KMS-11 (cell line): ENCODE data around the gene TRAPPC3L.

Experiments
- H2AFZ ChIP-seq: fragments of 200-600 bp; sonication (generic); 2 replicates; pipeline ENCODE4 v1.6.1; 2016; ENCODE audit warnings: antibody characterized with exemption, mixed run types, low read depth
- H3K27ac ChIP-seq: fragments of 200-600 bp; sonication (generic); 2 replicates; pipeline ENCODE4 v1.6.1; 2016; ENCODE audit warnings: mild to moderate bottlenecking, mixed run types
- H3K27me3 ChIP-seq: fragments of 200-600 bp; sonication (generic); 2 replicates; pipeline ENCODE4 v1.6.1; 2017; ENCODE audit warnings: mild to moderate bottlenecking, low read depth, mixed run types, moderate library complexity; ENCODE audit not compliant: insufficient read depth
- H3K36me3 ChIP-seq: fragments of 200-600 bp; sonication (generic); 2 replicates; pipeline ENCODE4 v1.6.1; 2017; ENCODE audit warnings: mild to moderate bottlenecking, mixed run types; ENCODE audit not compliant: insufficient read depth
- H3K4me1 ChIP-seq: fragments of 200-600 bp; sonication (generic); 2 replicates; pipeline ENCODE4 v1.6.1; 2016; ENCODE audit warnings: mild to moderate bottlenecking, low read depth, mixed run types; ENCODE audit not compliant: poor library complexity, severe bottlenecking
- H3K4me2 ChIP-seq: fragments of 200-600 bp; sonication (generic); 2 replicates; pipeline ENCODE4 v1.7.0; 2016; ENCODE audit warnings: mild to moderate bottlenecking, mixed run types
- H3K4me3 ChIP-seq: fragments of 200-600 bp; sonication (generic); IDR thresholded peaks from 2 replicates; pipeline ENCODE4 v1.6.1; 2017; ENCODE audit warnings: low read depth, low read length, mixed read lengths; ENCODE audit not compliant: insufficient read depth
- H3K79me2 ChIP-seq: fragments of 200-600 bp; sonication (generic); 2 replicates; pipeline ENCODE4 v1.6.1; 2016; ENCODE audit warnings: low read depth, mixed run types; ENCODE audit not compliant: insufficient read depth
- H3K9ac ChIP-seq: fragments of 200-600 bp; sonication (generic); 2 replicates; pipeline ENCODE4 v1.6.1; 2016; ENCODE audit warnings: mild to moderate bottlenecking, mixed run types
- H4K20me1 ChIP-seq: fragments of 200-600 bp; sonication (generic); 2 replicates; pipeline ENCODE4 v1.6.1; 2016; ENCODE audit warnings: mild to moderate bottlenecking, mixed run types; ENCODE audit not compliant: insufficient read depth
- TF ChIP-seq, protein P1 (sequence below): fragments of 200-600 bp; sonication (generic); conservative IDR thresholded peaks from 2 replicates; pipeline ENCODE4 v1.6.1; 2017; ENCODE audit warnings: low read depth, mild to moderate bottlenecking, antibody characterized with exemption, low read length, moderate library complexity, mixed read lengths

TRAPPC3L gene

GRCh38 chr6:116463301-116463700, 82.2 kb downstream of the TRAPPC3L start:
- TF ChIP-seq, protein P1, sequence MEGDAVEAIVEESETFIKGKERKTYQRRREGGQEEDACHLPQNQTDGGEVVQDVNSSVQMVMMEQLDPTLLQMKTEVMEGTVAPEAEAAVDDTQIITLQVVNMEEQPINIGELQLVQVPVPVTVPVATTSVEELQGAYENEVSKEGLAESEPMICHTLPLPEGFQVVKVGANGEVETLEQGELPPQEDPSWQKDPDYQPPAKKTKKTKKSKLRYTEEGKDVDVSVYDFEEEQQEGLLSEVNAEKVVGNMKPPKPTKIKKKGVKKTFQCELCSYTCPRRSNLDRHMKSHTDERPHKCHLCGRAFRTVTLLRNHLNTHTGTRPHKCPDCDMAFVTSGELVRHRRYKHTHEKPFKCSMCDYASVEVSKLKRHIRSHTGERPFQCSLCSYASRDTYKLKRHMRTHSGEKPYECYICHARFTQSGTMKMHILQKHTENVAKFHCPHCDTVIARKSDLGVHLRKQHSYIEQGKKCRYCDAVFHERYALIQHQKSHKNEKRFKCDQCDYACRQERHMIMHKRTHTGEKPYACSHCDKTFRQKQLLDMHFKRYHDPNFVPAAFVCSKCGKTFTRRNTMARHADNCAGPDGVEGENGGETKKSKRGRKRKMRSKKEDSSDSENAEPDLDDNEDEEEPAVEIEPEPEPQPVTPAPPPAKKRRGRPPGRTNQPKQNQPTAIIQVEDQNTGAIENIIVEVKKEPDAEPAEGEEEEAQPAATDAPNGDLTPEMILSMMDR, result no peak

DNA sequence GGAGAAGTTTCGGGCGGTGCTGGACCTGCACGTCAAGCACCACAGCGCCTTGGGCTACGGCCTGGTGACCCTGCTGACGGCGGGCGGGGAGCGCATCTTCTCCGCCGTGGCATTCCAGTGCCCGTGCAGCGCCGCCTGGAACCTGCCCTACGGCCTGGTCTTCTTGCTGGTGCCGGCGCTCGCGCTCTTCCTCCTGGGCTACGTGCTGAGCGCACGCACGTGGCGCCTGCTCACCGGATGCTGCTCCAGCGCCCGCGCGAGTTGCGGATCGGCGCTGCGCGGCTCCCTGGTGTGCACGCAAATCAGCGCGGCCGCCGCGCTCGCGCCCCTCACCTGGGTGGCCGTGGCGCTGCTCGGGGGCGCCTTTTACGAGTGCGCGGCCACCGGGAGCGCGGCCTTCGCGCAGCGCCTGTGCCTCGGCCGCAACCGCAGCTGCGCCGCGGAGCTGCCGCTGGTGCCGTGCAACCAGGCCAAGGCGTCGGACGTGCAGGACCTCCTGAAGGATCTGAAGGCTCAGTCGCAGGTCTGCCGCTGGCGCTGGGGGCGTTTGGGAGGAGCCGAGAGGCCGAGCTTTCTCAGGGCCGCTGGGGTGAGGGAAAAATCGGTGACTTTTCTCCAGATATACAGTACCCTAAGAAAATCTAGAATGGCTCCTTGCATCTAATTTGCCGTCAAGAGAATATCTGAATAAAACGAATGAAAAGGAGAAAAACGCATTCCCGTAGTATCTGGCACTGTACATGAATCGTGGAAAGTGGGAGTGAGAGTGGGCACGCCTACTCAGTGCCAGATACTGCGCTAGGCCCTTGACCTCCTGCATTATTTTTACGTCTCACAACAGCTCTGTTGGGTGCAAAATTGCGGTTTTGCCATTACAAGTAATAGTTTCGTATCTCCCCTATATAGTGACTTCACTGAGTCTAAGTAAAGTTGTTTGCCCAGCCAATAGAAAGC, 83.3 kb downstream of the TRAPPC3L start:
- TF ChIP-seq, protein P1, result no peak
- Histone ChIP-seq H3K4me2 (no peak overlapping the region), H3K27ac (no peak overlapping the region), H3K79me2 (no peaks in the 10 kb centered on the region), H2AFZ (no peak overlapping the region), H3K4me1 (no peaks in the 10 kb centered on the region), H3K36me3 (no peaks in the 10 kb centered on the region), H3K27me3 (no peaks in the 10 kb centered on the region), H4K20me1 (no peaks in the 10 kb centered on the region), H3K4me3 (no peak overlapping the region), H3K9ac (no peak overlapping the region)

More at GRCh38 chr6:116463301-116463700, 82.2 kb downstream of the TRAPPC3L start:
- Histone ChIP-seq H3K4me1 (no peaks in the 10 kb centered on the region), H3K27me3 (no peaks in the 10 kb centered on the region), H3K79me2 (no peaks in the 10 kb centered on the region), H3K36me3 (no peaks in the 10 kb centered on the region), H3K4me3 (no peak overlapping the region), H3K27ac (no peak overlapping the region), H2AFZ (no peak overlapping the region), H4K20me1 (no peaks in the 10 kb centered on the region), H3K4me2 (no peak overlapping the region), H3K9ac (no peak overlapping the region)

GRCh38 chr6:116461331-116461931, 84.1 kb downstream of the TRAPPC3L start, which contains the start of gene CALHM6:
TSS of gene CALHM6 (plus strand) at chr6:116461375. CDS start at chr6:116461930, 555 bp downstream.
- Histone ChIP-seq H3K4me3 (no peak within 1 kb of the TSS), H3K27ac (no peak within 1 kb of the TSS), H4K20me1 (no peaks in the 10 kb centered on the region), H2AFZ (no peak within 1 kb of the TSS), H3K9ac (no peak within 1 kb of the TSS), H3K27me3 (no peaks in the 10 kb centered on the region), H3K36me3 (no peaks in the 10 kb centered on the region), H3K4me1 (no peaks in the 10 kb centered on the region), H3K4me2 (no peak within 1 kb of the TSS), H3K79me2 (no peaks in the 10 kb centered on the region)
- TF ChIP-seq, protein P1, result no peak

DNA sequence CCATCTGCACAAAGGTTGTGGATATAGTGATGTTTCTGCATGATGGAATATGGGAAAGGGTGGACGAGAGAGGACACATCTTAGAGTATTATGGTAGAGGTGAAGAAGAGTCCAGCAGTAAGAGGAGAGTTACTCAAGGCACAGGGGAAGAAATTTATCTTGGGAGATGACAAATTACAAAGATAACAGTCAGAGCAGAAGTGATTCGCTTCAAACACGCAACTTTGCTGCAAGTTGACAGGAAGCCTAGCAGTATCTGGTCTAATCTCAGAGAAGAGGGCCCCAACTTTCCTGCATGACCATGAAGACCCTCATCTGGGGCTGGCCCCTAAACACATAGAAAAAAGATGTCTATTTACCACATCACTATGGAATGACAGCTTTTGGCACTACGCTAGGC, 85.6 kb downstream of the TRAPPC3L start:
- no peak overlapping the region for H2AFZ ChIP-seq
- TF ChIP-seq, protein P1, result no peak
- H3K27ac ChIP-seq, result no peak overlapping the region
- no peaks in the 10 kb centered on the region for H3K27me3 ChIP-seq
- no peak overlapping the region for H3K4me3 ChIP-seq
- no peaks in the 10 kb centered on the region for H3K36me3 ChIP-seq
- no peaks in the 10 kb centered on the region for H4K20me1 ChIP-seq
- H3K79me2 ChIP-seq, result no peaks in the 10 kb centered on the region
- no peak overlapping the region for H3K9ac ChIP-seq
- H3K4me2 ChIP-seq, result no peak overlapping the region
- H3K4me1 ChIP-seq, result no peaks in the 10 kb centered on the region
